ENCODE results near the gene TMIGD3.
A peak's percentile ranks its signal among the peaks of the same experiment; 100 is the strongest.

The TMIGD3 gene

DNA sequence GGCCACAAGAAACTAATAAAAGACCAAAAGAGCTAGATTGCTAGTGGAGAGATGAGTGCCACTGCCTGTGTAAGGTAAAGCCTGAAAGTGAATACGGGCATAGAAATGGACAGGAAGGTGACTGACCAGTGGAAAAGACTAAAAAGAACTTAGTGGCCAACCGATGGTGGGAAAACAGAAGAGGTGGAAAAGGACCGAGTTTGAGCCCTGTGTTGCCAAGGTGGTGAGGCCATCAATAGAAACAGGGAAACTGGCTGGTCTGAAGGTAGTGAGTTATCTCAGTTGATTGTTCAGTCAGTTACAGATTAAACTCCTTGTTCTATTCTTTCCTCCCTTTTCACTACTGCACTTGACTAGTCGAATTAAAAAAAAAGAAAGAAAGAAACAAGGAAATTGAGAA, 56.9 kb downstream of the TMIGD3 start:
- DNase-seq, result no peak

DNA sequence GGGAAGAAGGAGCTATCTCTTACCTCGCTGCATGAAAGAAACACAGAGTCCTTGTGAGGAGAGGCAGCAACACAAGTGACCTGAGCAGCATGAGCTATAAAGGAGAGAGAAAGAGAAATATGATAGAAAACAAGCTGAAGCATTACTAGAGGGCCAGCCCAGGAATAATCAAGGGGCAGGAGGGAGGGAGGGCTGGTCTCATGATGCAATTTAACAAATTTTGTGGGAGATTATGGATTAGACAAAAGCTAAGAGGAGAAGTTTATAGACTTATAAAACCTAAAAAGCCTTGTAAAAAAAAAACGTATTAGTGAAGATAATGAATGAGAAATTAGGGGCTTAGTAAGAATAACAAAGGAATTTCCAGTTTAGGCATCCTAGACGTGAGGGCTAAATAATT, 59.4 kb downstream of the TMIGD3 start:
- no peak for DNase-seq

DNA sequence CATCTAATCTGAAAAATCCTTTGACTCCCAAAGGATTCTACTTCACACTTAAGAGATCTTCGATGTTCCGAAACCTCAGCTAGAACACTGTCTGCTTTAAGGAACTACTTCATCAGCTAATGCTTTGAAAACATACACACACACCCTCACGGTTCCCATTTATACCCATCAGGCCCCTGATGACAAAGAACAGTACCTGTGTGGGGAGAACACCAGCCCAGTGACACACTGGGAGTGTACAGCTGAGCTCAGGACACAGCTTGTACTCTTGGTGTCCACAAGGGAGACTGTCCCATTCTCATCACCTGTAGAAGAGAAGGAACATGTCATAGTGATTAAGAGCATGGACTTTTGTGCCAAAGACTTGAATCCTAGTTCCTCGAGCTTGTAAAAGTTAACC, 61.0 kb downstream of the TMIGD3 start:
- DNase-seq, result no peak

DNA sequence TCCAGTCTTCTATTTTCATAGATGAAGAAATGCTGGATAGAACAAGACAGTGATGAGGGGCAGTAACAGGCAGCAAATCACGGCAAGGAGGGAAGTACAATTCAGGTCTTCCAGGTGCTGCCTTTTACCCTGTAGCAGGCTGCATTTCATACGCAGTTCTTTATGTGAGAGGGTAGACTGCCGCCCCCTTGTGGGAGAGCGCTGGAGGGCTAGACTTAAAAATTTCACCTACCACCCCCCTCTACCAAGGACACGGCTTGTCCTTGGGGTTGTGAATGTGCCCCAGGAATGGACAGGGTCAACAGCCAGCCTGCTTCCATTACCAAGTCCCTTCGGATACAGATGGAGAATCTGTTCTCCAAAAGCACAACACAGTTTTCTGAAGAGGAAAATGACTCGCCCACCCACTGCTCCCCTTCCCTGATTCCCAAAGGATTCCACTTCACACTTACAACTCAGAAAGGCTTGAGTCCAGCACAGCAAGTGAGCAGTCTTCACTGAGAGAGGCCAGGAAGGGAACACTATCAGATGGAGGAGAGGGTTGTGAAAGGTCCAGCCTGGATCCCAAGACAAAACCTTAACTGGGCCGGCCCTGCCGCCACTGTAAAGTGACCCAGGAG, 61.8 kb downstream of the TMIGD3 start:
- peak; percentile 13 for DNase-seq

DNA sequence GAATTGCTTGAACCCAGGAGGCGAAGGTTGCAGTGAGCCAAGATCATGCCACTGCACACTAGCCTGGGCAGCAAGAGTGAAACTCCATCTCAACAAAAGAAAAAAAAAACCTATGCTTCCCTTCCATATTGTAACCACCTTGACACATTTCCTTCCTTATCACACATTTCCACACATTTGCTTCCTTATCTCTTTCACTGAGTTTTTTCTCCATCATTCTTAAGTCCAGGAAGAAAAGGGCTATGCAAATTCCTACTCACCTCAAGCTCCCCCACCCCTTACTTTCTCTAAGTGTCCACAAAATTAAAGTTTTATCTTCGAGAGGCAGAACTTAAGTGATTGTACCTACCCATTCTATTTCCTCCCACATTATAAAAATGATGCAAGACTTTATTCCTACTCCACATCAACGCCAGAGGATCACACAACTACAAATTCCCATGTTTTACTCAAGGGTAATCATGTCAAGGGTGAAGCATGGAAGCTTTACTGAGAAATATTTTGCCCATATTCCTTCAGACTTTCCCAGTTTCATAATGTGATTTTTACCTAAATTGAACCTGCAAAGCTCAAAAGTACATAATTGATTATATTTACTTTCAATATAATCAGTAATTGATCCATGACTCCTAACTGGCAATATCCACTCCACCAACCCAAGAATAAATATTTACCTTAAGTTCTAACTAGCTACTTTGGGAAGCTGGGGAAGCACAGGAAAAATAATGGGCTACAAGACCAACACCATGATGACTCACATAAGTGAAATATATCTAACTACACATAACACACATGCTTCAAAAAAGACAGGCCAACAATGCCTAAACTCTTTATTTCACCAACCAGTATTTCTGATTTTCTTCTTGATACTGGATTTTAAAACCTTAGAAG, 63.7 kb downstream of the TMIGD3 start:
- no peak for DNase-seq

DNA sequence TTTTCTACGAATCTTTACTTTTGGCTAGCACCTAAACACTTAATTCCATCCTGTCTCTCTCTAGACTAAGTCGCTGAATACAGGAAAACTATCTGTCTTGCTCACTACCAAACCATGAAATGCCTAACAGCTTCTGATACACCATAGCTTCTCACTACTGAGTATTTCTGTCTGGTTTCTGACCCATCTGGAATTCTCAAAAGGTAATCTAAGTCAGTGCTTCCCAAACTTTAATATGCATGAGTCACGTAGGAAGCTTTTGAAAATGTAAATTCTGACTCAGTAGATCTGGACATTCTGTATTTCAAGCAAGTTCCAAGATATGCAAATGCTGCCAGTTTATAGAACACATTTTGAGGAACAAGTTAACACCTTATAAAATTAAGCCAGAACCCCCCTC, 66.7 kb downstream of the TMIGD3 start:
- DNase-seq, result peak; percentile 69
